ENCODE measurements around the gene RGS9BP.

DNA sequence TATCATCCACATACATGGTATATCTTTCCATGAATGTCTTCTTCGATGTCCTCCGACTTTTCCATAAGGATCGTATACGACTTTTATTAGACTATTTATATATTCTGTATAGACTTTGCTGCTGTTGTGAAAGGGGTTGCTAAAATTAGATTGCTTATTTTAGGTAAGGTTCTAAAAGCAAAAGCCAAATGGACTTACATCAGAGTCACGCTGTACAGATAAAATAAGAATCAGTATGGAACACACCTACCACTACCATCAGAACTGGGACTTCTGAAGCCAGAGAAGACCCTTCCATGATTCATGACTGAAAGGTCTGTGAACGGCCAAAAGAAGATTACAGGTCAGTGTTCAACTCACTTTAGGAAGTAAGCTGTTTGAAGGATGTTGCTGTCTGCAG lies 9.6 kb upstream of the RGS9BP start:
- TF ChIP-seq, protein P1, sequence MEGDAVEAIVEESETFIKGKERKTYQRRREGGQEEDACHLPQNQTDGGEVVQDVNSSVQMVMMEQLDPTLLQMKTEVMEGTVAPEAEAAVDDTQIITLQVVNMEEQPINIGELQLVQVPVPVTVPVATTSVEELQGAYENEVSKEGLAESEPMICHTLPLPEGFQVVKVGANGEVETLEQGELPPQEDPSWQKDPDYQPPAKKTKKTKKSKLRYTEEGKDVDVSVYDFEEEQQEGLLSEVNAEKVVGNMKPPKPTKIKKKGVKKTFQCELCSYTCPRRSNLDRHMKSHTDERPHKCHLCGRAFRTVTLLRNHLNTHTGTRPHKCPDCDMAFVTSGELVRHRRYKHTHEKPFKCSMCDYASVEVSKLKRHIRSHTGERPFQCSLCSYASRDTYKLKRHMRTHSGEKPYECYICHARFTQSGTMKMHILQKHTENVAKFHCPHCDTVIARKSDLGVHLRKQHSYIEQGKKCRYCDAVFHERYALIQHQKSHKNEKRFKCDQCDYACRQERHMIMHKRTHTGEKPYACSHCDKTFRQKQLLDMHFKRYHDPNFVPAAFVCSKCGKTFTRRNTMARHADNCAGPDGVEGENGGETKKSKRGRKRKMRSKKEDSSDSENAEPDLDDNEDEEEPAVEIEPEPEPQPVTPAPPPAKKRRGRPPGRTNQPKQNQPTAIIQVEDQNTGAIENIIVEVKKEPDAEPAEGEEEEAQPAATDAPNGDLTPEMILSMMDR (conservative IDR thresholded peaks at IDR 0.05; ENCODE audit: low read depth in 2 of 2): no peak
- TF ChIP-seq EZH2 (IDR thresholded peaks at IDR 0.05; ENCODE audit: low read depth, unreplicated experiment) (no peak), POLR2AphosphoS5 (IDR thresholded peaks at IDR 0.05; ENCODE audit: low read depth) (no peak), EZH2phosphoT487 (IDR thresholded peaks at IDR 0.05; ENCODE audit: unreplicated experiment) (no peak), CREB1 (CRISPR knock-in tag; IDR thresholded peaks at IDR 0.05; ENCODE audit: low read depth) (no peak)
- TF ChIP-seq, protein P2, sequence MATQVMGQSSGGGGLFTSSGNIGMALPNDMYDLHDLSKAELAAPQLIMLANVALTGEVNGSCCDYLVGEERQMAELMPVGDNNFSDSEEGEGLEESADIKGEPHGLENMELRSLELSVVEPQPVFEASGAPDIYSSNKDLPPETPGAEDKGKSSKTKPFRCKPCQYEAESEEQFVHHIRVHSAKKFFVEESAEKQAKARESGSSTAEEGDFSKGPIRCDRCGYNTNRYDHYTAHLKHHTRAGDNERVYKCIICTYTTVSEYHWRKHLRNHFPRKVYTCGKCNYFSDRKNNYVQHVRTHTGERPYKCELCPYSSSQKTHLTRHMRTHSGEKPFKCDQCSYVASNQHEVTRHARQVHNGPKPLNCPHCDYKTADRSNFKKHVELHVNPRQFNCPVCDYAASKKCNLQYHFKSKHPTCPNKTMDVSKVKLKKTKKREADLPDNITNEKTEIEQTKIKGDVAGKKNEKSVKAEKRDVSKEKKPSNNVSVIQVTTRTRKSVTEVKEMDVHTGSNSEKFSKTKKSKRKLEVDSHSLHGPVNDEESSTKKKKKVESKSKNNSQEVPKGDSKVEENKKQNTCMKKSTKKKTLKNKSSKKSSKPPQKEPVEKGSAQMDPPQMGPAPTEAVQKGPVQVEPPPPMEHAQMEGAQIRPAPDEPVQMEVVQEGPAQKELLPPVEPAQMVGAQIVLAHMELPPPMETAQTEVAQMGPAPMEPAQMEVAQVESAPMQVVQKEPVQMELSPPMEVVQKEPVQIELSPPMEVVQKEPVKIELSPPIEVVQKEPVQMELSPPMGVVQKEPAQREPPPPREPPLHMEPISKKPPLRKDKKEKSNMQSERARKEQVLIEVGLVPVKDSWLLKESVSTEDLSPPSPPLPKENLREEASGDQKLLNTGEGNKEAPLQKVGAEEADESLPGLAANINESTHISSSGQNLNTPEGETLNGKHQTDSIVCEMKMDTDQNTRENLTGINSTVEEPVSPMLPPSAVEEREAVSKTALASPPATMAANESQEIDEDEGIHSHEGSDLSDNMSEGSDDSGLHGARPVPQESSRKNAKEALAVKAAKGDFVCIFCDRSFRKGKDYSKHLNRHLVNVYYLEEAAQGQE (IDR thresholded peaks at IDR 0.05; ENCODE audit: unreplicated experiment): no peak
